ENCODE measurements around the gene CDYL2.

CDYL2 gene

GRCh38 chr16:80640316-80640715 lies 164.1 kb downstream of the CDYL2 start:
- H3K4ac ChIP-seq (ENCODE audit: low read depth, low read length) = no peak overlapping the region
- no peaks in the 10 kb centered on the region for H3K79me2 ChIP-seq (ENCODE audit: control insufficient read depth, insufficient read depth, low read length)
- no peaks in the 10 kb centered on the region for H3K79me1 ChIP-seq (ENCODE audit: low read length)
- H3K27me3 ChIP-seq (ENCODE audit: insufficient read depth, low read length, poor library complexity) = no peaks in the 10 kb centered on the region
- H2AK5ac ChIP-seq (ENCODE audit: low read length) = no peak overlapping the region
- no peak overlapping the region for H2BK5ac ChIP-seq (ENCODE audit: low read length)
- H3K23ac ChIP-seq (ENCODE audit: low read length) = no peak overlapping the region
- no peaks in the 10 kb centered on the region for H3K4me1 ChIP-seq (ENCODE audit: control insufficient read depth, low read depth, low read length)
- no peak overlapping the region for H3K9ac ChIP-seq (ENCODE audit: low read length)
- DNase-seq = no peak
- H3K4me3 ChIP-seq (ENCODE audit: low read length) = no peak overlapping the region
- no CpG with 5 or more reads among the region's 3 CpGs for WGBS (ENCODE audit: extremely low coverage, insufficient coverage, low lambda C conversion rate)
- no peak overlapping the region for H3K4me2 ChIP-seq (ENCODE audit: low read length)
- no peak overlapping the region for H2BK15ac ChIP-seq (replicated peaks; ENCODE audit: low read depth)
- no peaks in the 10 kb centered on the region for H3K36me3 ChIP-seq (ENCODE audit: control insufficient read depth, insufficient read depth, low read length)
- no peak overlapping the region for H4K5ac ChIP-seq (ENCODE audit: low read length)
- no peak overlapping the region for H4K8ac ChIP-seq (ENCODE audit: low read depth, low read length)
- H2BK120ac ChIP-seq (ENCODE audit: low read depth, low read length) = no peak overlapping the region
- no peak overlapping the region for H3K18ac ChIP-seq (ENCODE audit: low read length)
- no peak overlapping the region for H3K56ac ChIP-seq (ENCODE audit: low read length)
- no peak overlapping the region for H3K27ac ChIP-seq (ENCODE audit: low read depth, low read length)

- H3K27me3 ChIP-seq (ENCODE audit: insufficient read depth, low read length, poor library complexity) = no peaks in the 10 kb centered on the region
- no peak overlapping the region for H3K27ac ChIP-seq (ENCODE audit: low read depth, low read length)
- no peak overlapping the region for H2BK120ac ChIP-seq (ENCODE audit: low read depth, low read length)
- no peak overlapping the region for H4K8ac ChIP-seq (ENCODE audit: low read depth, low read length)
- no peak overlapping the region for H3K4me2 ChIP-seq (ENCODE audit: low read length)
- no peaks in the 10 kb centered on the region for H3K36me3 ChIP-seq (ENCODE audit: control insufficient read depth, insufficient read depth, low read length)
- no peaks in the 10 kb centered on the region for H3K79me2 ChIP-seq (ENCODE audit: control insufficient read depth, insufficient read depth, low read length)
- no CpG with 5 or more reads among the region's 6 CpGs for WGBS (ENCODE audit: extremely low coverage, insufficient coverage, low lambda C conversion rate)
- no peak overlapping the region for H2BK5ac ChIP-seq (ENCODE audit: low read length)
- no peak overlapping the region for H4K5ac ChIP-seq (ENCODE audit: low read length)
- no peak overlapping the region for H3K23ac ChIP-seq (ENCODE audit: low read length)
- H2AK5ac ChIP-seq (ENCODE audit: low read length) = no peak overlapping the region
- no peak overlapping the region for H3K4ac ChIP-seq (ENCODE audit: low read depth, low read length)
- H3K4me1 ChIP-seq (ENCODE audit: control insufficient read depth, low read depth, low read length) = no peaks in the 10 kb centered on the region
- H3K4me3 ChIP-seq (ENCODE audit: low read length) = no peak overlapping the region
- no peak for DNase-seq
- no peak overlapping the region for H3K9ac ChIP-seq (ENCODE audit: low read length)
- no peak overlapping the region for H3K56ac ChIP-seq (ENCODE audit: low read length)
- no peak overlapping the region for H2BK15ac ChIP-seq (replicated peaks; ENCODE audit: low read depth)
- no peaks in the 10 kb centered on the region for H3K79me1 ChIP-seq (ENCODE audit: low read length)
- no peak overlapping the region for H3K18ac ChIP-seq (ENCODE audit: low read length)
Observed at GRCh38 chr16:80639636-80640035, 164.8 kb downstream of the CDYL2 start.

- Histone ChIP-seq H3K79me2 (ENCODE audit: control insufficient read depth, insufficient read depth, low read length) (no peaks in the 10 kb centered on the region), H3K27me3 (ENCODE audit: insufficient read depth, low read length, poor library complexity) (no peaks in the 10 kb centered on the region), H4K5ac (ENCODE audit: low read length) (no peak overlapping the region), H3K4me3 (ENCODE audit: low read length) (no peak overlapping the region), H3K36me3 (ENCODE audit: control insufficient read depth, insufficient read depth, low read length) (no peaks in the 10 kb centered on the region), H3K4ac (ENCODE audit: low read depth, low read length) (no peak overlapping the region), H3K56ac (ENCODE audit: low read length) (no peak overlapping the region), H3K4me2 (ENCODE audit: low read length) (no peak overlapping the region), H2BK120ac (ENCODE audit: low read depth, low read length) (no peak overlapping the region), H3K27ac (ENCODE audit: low read depth, low read length) (no peak overlapping the region), H4K8ac (ENCODE audit: low read depth, low read length) (no peak overlapping the region), H2BK15ac (replicated peaks; ENCODE audit: low read depth) (no peak overlapping the region), H3K23ac (ENCODE audit: low read length) (no peak overlapping the region), H3K9ac (ENCODE audit: low read length) (no peak overlapping the region), H2AK5ac (ENCODE audit: low read length) (no peak overlapping the region), H3K79me1 (ENCODE audit: low read length) (no peaks in the 10 kb centered on the region), H3K18ac (ENCODE audit: low read length) (no peak overlapping the region), H2BK5ac (ENCODE audit: low read length) (no peak overlapping the region), H3K4me1 (ENCODE audit: control insufficient read depth, low read depth, low read length) (no peaks in the 10 kb centered on the region)
- no peak for DNase-seq
- WGBS (ENCODE audit: extremely low coverage, insufficient coverage, low lambda C conversion rate) = no CpG with 5 or more reads among the region's 4 CpGs
Observed at GRCh38 chr16:80637621-80638020, 166.8 kb downstream of the CDYL2 start.

- H3K4me2 ChIP-seq (ENCODE audit: low read length) = no peak overlapping the region
Observed at GRCh38 chr16:80631581-80631980, 172.8 kb downstream of the CDYL2 start.

GRCh38 chr16:80628254-80628653 lies 176.1 kb downstream of the CDYL2 start:
- Histone ChIP-seq H2BK5ac (ENCODE audit: low read length) (no peak overlapping the region), H3K4me1 (ENCODE audit: control insufficient read depth, low read depth, low read length) (no peaks in the 10 kb centered on the region), H3K9ac (ENCODE audit: low read length) (no peak overlapping the region), H4K5ac (ENCODE audit: low read length) (no peak overlapping the region), H2AK5ac (ENCODE audit: low read length) (no peak overlapping the region), H3K18ac (ENCODE audit: low read length) (no peak overlapping the region), H4K8ac (ENCODE audit: low read depth, low read length) (no peak overlapping the region), H3K4ac (ENCODE audit: low read depth, low read length) (no peak overlapping the region), H2BK15ac (replicated peaks; ENCODE audit: low read depth) (no peak overlapping the region), H3K56ac (ENCODE audit: low read length) (no peak overlapping the region), H3K27ac (ENCODE audit: low read depth, low read length) (no peak overlapping the region), H3K27me3 (ENCODE audit: insufficient read depth, low read length, poor library complexity) (no peaks in the 10 kb centered on the region), H3K79me1 (ENCODE audit: low read length) (no peaks in the 10 kb centered on the region), H3K36me3 (ENCODE audit: control insufficient read depth, insufficient read depth, low read length) (no peaks in the 10 kb centered on the region), H2BK120ac (ENCODE audit: low read depth, low read length) (no peak overlapping the region), H3K79me2 (ENCODE audit: control insufficient read depth, insufficient read depth, low read length) (no peaks in the 10 kb centered on the region), H3K23ac (ENCODE audit: low read length) (no peak overlapping the region), H3K4me2 (ENCODE audit: low read length) (no peak overlapping the region), H3K4me3 (ENCODE audit: low read length) (no peak overlapping the region)
- WGBS (ENCODE audit: extremely low coverage, insufficient coverage, low lambda C conversion rate) = no CpG with 5 or more reads among the region's 3 CpGs
- DNase-seq = no peak

More at GRCh38 chr16:80631581-80631980, 172.8 kb downstream of the CDYL2 start:
- no CpG with 5 or more reads among the region's 3 CpGs for WGBS (ENCODE audit: extremely low coverage, insufficient coverage, low lambda C conversion rate)
- no peak overlapping the region for H4K8ac ChIP-seq (ENCODE audit: low read depth, low read length)
- H3K23ac ChIP-seq (ENCODE audit: low read length) = no peak overlapping the region
- no peak overlapping the region for H3K56ac ChIP-seq (ENCODE audit: low read length)
- no peak overlapping the region for H2BK120ac ChIP-seq (ENCODE audit: low read depth, low read length)
- H3K79me2 ChIP-seq (ENCODE audit: control insufficient read depth, insufficient read depth, low read length) = no peaks in the 10 kb centered on the region
- no peak overlapping the region for H3K4ac ChIP-seq (ENCODE audit: low read depth, low read length)
- no peak overlapping the region for H3K9ac ChIP-seq (ENCODE audit: low read length)
- DNase-seq = no peak
- no peak overlapping the region for H2BK15ac ChIP-seq (replicated peaks; ENCODE audit: low read depth)
- no peak overlapping the region for H3K27ac ChIP-seq (ENCODE audit: low read depth, low read length)
- H3K79me1 ChIP-seq (ENCODE audit: low read length) = no peaks in the 10 kb centered on the region
- no peak overlapping the region for H3K4me3 ChIP-seq (ENCODE audit: low read length)
- H3K27me3 ChIP-seq (ENCODE audit: insufficient read depth, low read length, poor library complexity) = no peaks in the 10 kb centered on the region
- no peak overlapping the region for H3K18ac ChIP-seq (ENCODE audit: low read length)
- H3K4me1 ChIP-seq (ENCODE audit: control insufficient read depth, low read depth, low read length) = no peaks in the 10 kb centered on the region
- H4K5ac ChIP-seq (ENCODE audit: low read length) = no peak overlapping the region
- no peak overlapping the region for H2BK5ac ChIP-seq (ENCODE audit: low read length)
- no peak overlapping the region for H2AK5ac ChIP-seq (ENCODE audit: low read length)
- no peaks in the 10 kb centered on the region for H3K36me3 ChIP-seq (ENCODE audit: control insufficient read depth, insufficient read depth, low read length)

GRCh38 chr16:80627108-80627507 lies 177.3 kb downstream of the CDYL2 start:
- WGBS (ENCODE audit: extremely low coverage, insufficient coverage, low lambda C conversion rate) = no CpG with 5 or more reads among the region's 1 CpG
- H3K79me2 ChIP-seq (ENCODE audit: control insufficient read depth, insufficient read depth, low read length) = no peaks in the 10 kb centered on the region
- H3K4me3 ChIP-seq (ENCODE audit: low read length) = no peak overlapping the region
- H2AK5ac ChIP-seq (ENCODE audit: low read length) = no peak overlapping the region
- no peak overlapping the region for H3K23ac ChIP-seq (ENCODE audit: low read length)
- H3K36me3 ChIP-seq (ENCODE audit: control insufficient read depth, insufficient read depth, low read length) = no peaks in the 10 kb centered on the region
- no peaks in the 10 kb centered on the region for H3K4me1 ChIP-seq (ENCODE audit: control insufficient read depth, low read depth, low read length)
- no peak overlapping the region for H2BK5ac ChIP-seq (ENCODE audit: low read length)
- no peak overlapping the region for H3K27ac ChIP-seq (ENCODE audit: low read depth, low read length)
- no peak overlapping the region for H3K56ac ChIP-seq (ENCODE audit: low read length)
- no peak overlapping the region for H3K18ac ChIP-seq (ENCODE audit: low read length)
- no peak overlapping the region for H2BK120ac ChIP-seq (ENCODE audit: low read depth, low read length)
- H3K4me2 ChIP-seq (ENCODE audit: low read length) = no peak overlapping the region
- no peak overlapping the region for H2BK15ac ChIP-seq (replicated peaks; ENCODE audit: low read depth)
- no peak overlapping the region for H4K8ac ChIP-seq (ENCODE audit: low read depth, low read length)
- no peak overlapping the region for H4K5ac ChIP-seq (ENCODE audit: low read length)
- no peaks in the 10 kb centered on the region for H3K27me3 ChIP-seq (ENCODE audit: insufficient read depth, low read length, poor library complexity)
- no peak overlapping the region for H3K9ac ChIP-seq (ENCODE audit: low read length)
- DNase-seq = no peak
- H3K4ac ChIP-seq (ENCODE audit: low read depth, low read length) = no peak overlapping the region
- H3K79me1 ChIP-seq (ENCODE audit: low read length) = no peaks in the 10 kb centered on the region

All from mesendoderm (in vitro differentiated cells).